ENCODE data around the gene KCNH1. TPM values are rescaled to one million over a fixed set of nuclear protein-coding genes. Genes with fewer than 3 reads are reported as not detected.

The KCNH1 gene
- total and polyA plus RNA-seq, 9 of the 15 experiments (the other 6 are each of a cell fraction or from before 2014, with no cell fraction given), result not detected

DNA sequence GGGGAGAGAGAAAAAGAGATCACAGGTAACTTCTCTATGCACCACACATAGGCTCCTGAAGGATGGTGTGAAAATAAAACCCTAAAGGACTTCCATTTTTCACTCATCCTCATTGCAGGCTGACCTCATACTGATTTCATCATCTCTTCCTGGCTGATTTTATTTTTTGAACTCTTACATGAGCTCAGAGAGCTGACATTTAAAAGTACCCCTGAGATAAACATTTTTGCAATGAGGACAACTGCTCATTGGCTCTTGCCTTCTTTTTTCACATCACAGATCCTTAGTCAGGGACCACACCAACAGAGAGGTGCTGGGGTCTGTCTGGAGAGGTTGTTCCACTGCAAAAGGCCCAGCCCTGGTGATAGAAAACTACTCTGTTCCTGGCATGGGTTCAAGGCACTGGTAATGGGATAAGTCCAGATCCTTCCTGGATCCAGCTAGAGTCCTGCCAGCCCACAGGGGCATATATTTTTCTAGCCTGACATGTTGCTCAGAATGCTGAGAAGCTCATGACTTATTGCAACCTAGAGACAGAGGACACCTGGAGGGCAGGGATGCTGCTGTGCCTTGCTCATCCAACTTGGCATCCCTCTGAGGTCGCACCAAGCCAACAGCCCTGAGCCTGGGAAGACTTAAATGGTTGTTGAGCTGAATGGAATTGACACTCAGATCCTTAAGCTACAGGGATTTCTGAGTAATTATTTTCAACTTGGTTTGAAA lies 445.3 kb downstream of the KCNH1 start:
- ChIA-PET CTCF (ENCODE audit: low intra/inter-chr PET ratio) (no interaction called here), POLR2A (interaction anchor here (0.8 kb wide), 1 partner anchor 23 kb away, joined by 3 read pairs; no protein-coding TSS in a partner anchor)
- Histone ChIP-seq H3K4me3 (no peak overlapping the region), H3K27me3 (ENCODE audit: control insufficient read depth in 2 of 2, insufficient read depth in 2 of 2, low read length in 2 of 2) (peaks cover 0 to 5% of the 10 kb centered on the region in 2 experiments; a peak in 1 of 5 replicates), H3K9ac (ENCODE audit: insufficient read depth in 1 of 2, low read depth in 2 of 2, low read length in 2 of 2) (no peak overlapping the region), H3K4me1 (replicated peaks in 1 of 2; ENCODE audit: control insufficient read depth in 2 of 2, insufficient read depth in 2 of 2, low read length in 2 of 2) (0 out of 5 replicates have a peak, but pooled peaks cover 0 to under 1% of the 10 kb centered on the region in 2 experiments), H3K27ac (ENCODE audit: extremely low read depth, low read depth, low read length) (no peak overlapping the region), H3K36me3 (ENCODE audit: control insufficient read depth, insufficient read depth, low read length) (no peaks in the 10 kb centered on the region), H3K79me2 (ENCODE audit: control insufficient read depth, insufficient read depth, low read length) (no peaks in the 10 kb centered on the region), H3K9me3 (replicated peaks; ENCODE audit: control insufficient read depth, insufficient read depth, low read depth, low read length) (no peaks in the 10 kb centered on the region), H2AFZ (ENCODE audit: low read depth, low read length) (no peak overlapping the region), H3K9me1 (ENCODE audit: control insufficient read depth, insufficient read depth, low read length) (no peaks in the 10 kb centered on the region), H4K20me1 (replicated peaks; ENCODE audit: control insufficient read depth, insufficient read depth, low read length) (peaks cover 2% of the 10 kb centered on the region; the same call in 1 of the 2 replicates), H3K4me2 (ENCODE audit: insufficient read depth, low read length) (no peak overlapping the region)
- in situ Hi-C loops (cut with MboI), result no loop called here
- intact Hi-C loops (cut with micrococcal nuclease), result no loop called here
- FAIRE-seq, result no peak
- no peak for ATAC-seq
- WGBS (ENCODE audit: insufficient coverage, low coverage, missing lambda C conversion rate), result 0% methylated on average over 1 of the region's 1 CpG
- TF ChIP-seq, protein P1, sequence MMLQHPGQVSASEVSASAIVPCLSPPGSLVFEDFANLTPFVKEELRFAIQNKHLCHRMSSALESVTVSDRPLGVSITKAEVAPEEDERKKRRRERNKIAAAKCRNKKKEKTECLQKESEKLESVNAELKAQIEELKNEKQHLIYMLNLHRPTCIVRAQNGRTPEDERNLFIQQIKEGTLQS (IDR thresholded peaks at IDR 0.05), result peak; percentile 62
- TF ChIP-seq, protein P1 (CRISPR knock-in tag; conservative IDR thresholded peaks at IDR 0.05), result no peak
- TF ChIP-seq, protein P2, sequence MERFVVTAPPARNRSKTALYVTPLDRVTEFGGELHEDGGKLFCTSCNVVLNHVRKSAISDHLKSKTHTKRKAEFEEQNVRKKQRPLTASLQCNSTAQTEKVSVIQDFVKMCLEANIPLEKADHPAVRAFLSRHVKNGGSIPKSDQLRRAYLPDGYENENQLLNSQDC (CRISPR knock-in tag; IDR thresholded peaks at IDR 0.05), result no peak
- TF ChIP-seq CEBPG (CRISPR knock-in tag; IDR thresholded peaks at IDR 0.05) (no peak), CEBPG (tag; conservative IDR thresholded peaks at IDR 0.05 in 1 of 2, IDR thresholded peaks at IDR 0.05 in 1 of 2) (peak; percentile 32 to 62), NR4A1 (CRISPR knock-in tag; IDR thresholded peaks at IDR 0.05) (no peak), NR4A1 (tag; IDR thresholded peaks at IDR 0.05) (no peak)
- DNase-seq (ENCODE audit: extremely low read depth in 1 of 4, low spot score in 3 of 4), result no peak
- no TSS peak for BruUV-seq (replicated peaks)
